A673 (cell line): ENCODE results near the gene CMTM3. TPM values are rescaled to one million over a fixed set of nuclear protein-coding genes. Genes with fewer than 3 reads are reported as not detected.

Experiments
- BruUV-seq: library from RNA; stranded (reverse); fragments of 400-500 nt; replicated peaks from 2 replicates; lab custom pipeline; 2021; lab: Mats Ljungman, UMichigan
- CTCF ChIA-PET: fragments of 300-600 bp; sonication (Branson Sonifier 250); formaldehyde crosslinking; loops from one replicate; lab custom pipeline; 2022; ENCODE audit warnings: antibody characterized with exemption; lab: Charles Lee
- POLR2A ChIA-PET: fragments of 300-600 bp; sonication (Branson Sonifier 250); formaldehyde crosslinking; loops from one replicate; lab custom pipeline; 2022; ENCODE audit warnings: antibody characterized with exemption; ENCODE audit not compliant: low non-redundant PET; lab: Charles Lee
- DNase-seq: peaks from one replicate; pipeline ENCODE4 v3.0.0-alpha.2; 2015; ENCODE audit warnings: low spot score
- H3K27ac ChIP-seq: fragments of 200-600 bp; sonication (generic); 2 replicates; pipeline ENCODE4 v1.5.1; 2016; ENCODE audit warnings: mixed run types, low read depth, mild to moderate bottlenecking, mixed read lengths, antibody characterized with exemption, low read length; ENCODE audit not compliant: poor library complexity, severe bottlenecking
- H3K27me3 ChIP-seq: fragments of 200-600 bp; sonication (generic); replicated peaks from 2 replicates; pipeline ENCODE4 v1.6.1; 2017; ENCODE audit warnings: mixed run types, low read depth, mild to moderate bottlenecking, mixed read lengths, antibody characterized with exemption, low read length; ENCODE audit not compliant: insufficient read depth, poor library complexity
- H3K36me3 ChIP-seq: fragments of 200-600 bp; sonication (generic); 2 replicates; pipeline ENCODE4 v1.6.1; 2016; ENCODE audit warnings: mixed run types, mild to moderate bottlenecking, mixed read lengths, antibody characterized with exemption, low read length; ENCODE audit not compliant: insufficient read depth, poor library complexity, severe bottlenecking
- H3K4me1 ChIP-seq: fragments of 200-600 bp; sonication (generic); 2 replicates; pipeline ENCODE4 v1.6.1; 2017; ENCODE audit warnings: mixed run types, mild to moderate bottlenecking, mixed read lengths, antibody characterized with exemption, low read length; ENCODE audit not compliant: insufficient read depth, poor library complexity, severe bottlenecking
- H3K4me3 ChIP-seq: fragments of 200-600 bp; sonication (generic); 2 replicates; pipeline ENCODE4 v1.5.1; 2016; ENCODE audit warnings: low read depth, mixed run types, mild to moderate bottlenecking, mixed read lengths, low read length; ENCODE audit not compliant: poor library complexity, severe bottlenecking
- H3K9me3 ChIP-seq: fragments of 200-600 bp; sonication (generic); 2 replicates; pipeline ENCODE4 v1.6.1; 2016; ENCODE audit warnings: mixed run types, low read depth, mild to moderate bottlenecking, mixed read lengths, antibody characterized with exemption, low read length; ENCODE audit not compliant: poor library complexity, severe bottlenecking
- CTCF ChIP-seq: fragments of 300-800, 200-600 bp; sonication (generic); conservative IDR thresholded peaks from 2 replicates; pipeline ENCODE4 v1.5.1; 2017; ENCODE audit warnings: low read depth, mild to moderate bottlenecking, antibody characterized with exemption, low read length, moderate library complexity, mixed read lengths
- EZH2 ChIP-seq: fragments of 200-600 bp; sonication (generic); IDR thresholded peaks from 2 replicates; pipeline ENCODE4 v1.6.1; 2017; ENCODE audit warnings: borderline replicate concordance, low read depth, mild to moderate bottlenecking, mixed read lengths, antibody characterized with exemption, low read length; ENCODE audit not compliant: poor library complexity, severe bottlenecking
- intact Hi-C: fragments of 100-400 bp; cut with micrococcal nuclease; formaldehyde crosslinking; loops from one replicate; pipeline ENCODE4 v1.10.0; 2022; ENCODE audit not compliant: unreplicated experiment
- total RNA-seq: library from RNA; stranded (reverse); gene quantifications from 2 replicates; pipeline ENCODE4 v1.2.3, GENCODE V29; 2021

CMTM3 gene
- total RNA-seq, 1 experiment from 2014 or later: 25.5 TPM

- Histone ChIP-seq H3K27me3 (no peaks in the 10 kb centered on the region), H3K36me3 (no peaks in the 10 kb centered on the region), H3K4me1 (no peaks in the 10 kb centered on the region), H3K4me3 (no peak overlapping the region), H3K27ac (no peak overlapping the region), H3K9me3 (no peaks in the 10 kb centered on the region)
- intact Hi-C loops: no loop called here
- POLR2A ChIA-PET: interaction anchor here (0.7 kb wide), 1 partner anchor 67 kb away, joined by 3 read pairs; no protein-coding TSS in a partner anchor
- BruUV-seq: no TSS peak
- CTCF ChIA-PET: no interaction called here
- TF ChIP-seq CTCF: no peak
- TF ChIP-seq EZH2: no peak
- DNase-seq: no peak
These were observed 7.3 kb upstream of the CMTM3 start for GRCh38 chr16:66596986-66597848.

- no TSS peak for BruUV-seq
- DNase-seq: no peak
- intact Hi-C loops: no loop called here
- Histone ChIP-seq H3K27me3 (no peaks in the 10 kb centered on the region), H3K4me3 (no peak overlapping the region), H3K9me3 (no peaks in the 10 kb centered on the region), H3K36me3 (no peaks in the 10 kb centered on the region), H3K27ac (no peak overlapping the region), H3K4me1 (no peaks in the 10 kb centered on the region)
- POLR2A ChIA-PET: no interaction called here
- TF ChIP-seq EZH2: no peak
- no peak for TF ChIP-seq CTCF
- CTCF ChIA-PET: interaction anchor here (0.6 kb wide), 1 partner anchor 11 kb away, joined by 3 read pairs; no protein-coding TSS in a partner anchor
These were observed 6.4 kb upstream of the CMTM3 start for GRCh38 chr16:66598111-66598510.

GRCh38 chr16:66599726-66600125 lies 4.8 kb upstream of the CMTM3 start:
- H3K4me3 ChIP-seq: no peak overlapping the region
- no peak for TF ChIP-seq CTCF
- ChIA-PET POLR2A (no interaction called here), CTCF (interaction anchor here (0.7 kb wide), 1 partner anchor 469 kb away, joined by 4 read pairs; no protein-coding TSS in a partner anchor)
- H3K27me3 ChIP-seq: no peaks in the 10 kb centered on the region
- H3K4me1 ChIP-seq: peaks cover 7% of the 10 kb centered on the region
- BruUV-seq: no TSS peak
- intact Hi-C loops: no loop called here
- no peaks in the 10 kb centered on the region for H3K36me3 ChIP-seq
- no peaks in the 10 kb centered on the region for H3K9me3 ChIP-seq
- DNase-seq: no peak
- H3K27ac ChIP-seq: no peak overlapping the region
